ENCODE measurements around the gene NCSTN. TPM values are rescaled to one million over a fixed set of nuclear protein-coding genes. Genes with fewer than 3 reads are reported as not detected.

NCSTN gene
- total RNA-seq, 1 experiment from 2014 or later = 67.8 TPM

- Histone ChIP-seq H3K23ac (ENCODE audit: insufficient read length, low read depth, low read length) (no peak overlapping the region), H3K79me1 (ENCODE audit: insufficient read depth, low read depth, low read length, poor library complexity, severe bottlenecking) (no peaks in the 10 kb centered on the region), H3K4me1 (ENCODE audit: insufficient read depth, low read length) (no peaks in the 10 kb centered on the region), H3K4me2 (ENCODE audit: insufficient read depth, insufficient read length, low read length) (no peak overlapping the region), H3K9ac (ENCODE audit: extremely low read depth, insufficient read length, low read length) (no peak overlapping the region), H4K91ac (ENCODE audit: insufficient read length, low read depth, low read length) (no peak overlapping the region), H3K9me3 (ENCODE audit: control insufficient read depth, low read depth, low read length) (no peaks in the 10 kb centered on the region), H2AFZ (ENCODE audit: low read length) (no peak overlapping the region), H4K20me1 (ENCODE audit: control insufficient read depth, insufficient read depth, insufficient read length) (no peaks in the 10 kb centered on the region), H3K79me2 (ENCODE audit: insufficient read depth, low read length) (no peaks in the 10 kb centered on the region), H2AK5ac (ENCODE audit: insufficient read length, low read length) (no peak overlapping the region), H2BK15ac (ENCODE audit: low read depth, low read length) (no peak overlapping the region), H3K18ac (ENCODE audit: insufficient read length, low read depth, low read length) (no peak overlapping the region), H2BK120ac (ENCODE audit: low read depth, low read length, poor library complexity, severe bottlenecking) (no peak overlapping the region), H4K5ac (ENCODE audit: insufficient read length, low read depth, low read length) (no peak overlapping the region), H4K8ac (replicated peaks; ENCODE audit: insufficient read length, low read depth, low read length) (no peak overlapping the region), H2BK20ac (ENCODE audit: low read depth, low read length, poor library complexity, severe bottlenecking) (no peak overlapping the region), H2BK5ac (ENCODE audit: insufficient read length, low read length) (no peak overlapping the region), H3K56ac (ENCODE audit: insufficient read length, low read depth, low read length) (no peak overlapping the region), H3K27me3 (ENCODE audit: insufficient read depth, low read length) (no peaks in the 10 kb centered on the region), H3K23me2 (ENCODE audit: insufficient read length, low read depth, low read length, poor library complexity, severe bottlenecking) (no peaks in the 10 kb centered on the region), H3T11ph (ENCODE audit: low read length) (no peak overlapping the region), H3K14ac (ENCODE audit: insufficient read depth, low read length) (no peak overlapping the region), H2BK12ac (ENCODE audit: insufficient read length, low read depth, low read length) (no peak overlapping the region), H3K4ac (ENCODE audit: low read depth, low read length) (no peak overlapping the region), H3K27ac (ENCODE audit: insufficient read length, low read depth, low read length) (no peak overlapping the region)
- DNase-seq = no peak
- H3K4me3 Mint-ChIP-seq = no peak overlapping the region
- peaks cover 11 to 68% (median 68%) of the 10 kb centered on the region in 3 experiments; a peak in 6 of 7 replicates for H3K36me3 Mint-ChIP-seq (ENCODE audit: insufficient read depth in 1 of 3, low read depth in 3 of 3)
- no peak overlapping the region for H3K27ac Mint-ChIP-seq
- no peak for TF ChIP-seq CTCF (conservative IDR thresholded peaks at IDR 0.05)
- no peaks in the 10 kb centered on the region for H3K4me1 Mint-ChIP-seq
- H3K27me3 Mint-ChIP-seq (ENCODE audit: low read depth) = no peaks in the 10 kb centered on the region
- H3K9me3 Mint-ChIP-seq = no peaks in the 10 kb centered on the region
These were observed 10.7 kb upstream of the NCSTN start for GRCh38 chr1:160332516-160332915.

Measured in H9 (cell line).